Stimulated activated CD4-positive, alpha-beta T cell treated with anti-CD3 and anti-CD28 coated beads, Interleukin-12 subunit alpha, Interleukin-12 subunit beta, amount 100 ng/mL, for 4 hours (primary cell): ENCODE data around the gene BEND4.

Experiments used
- DNase-seq: peaks from one replicate; pipeline ENCODE4 v3.0.0-alpha.2; 2020

Gene BEND4

GRCh38 chr4:42101446-42101975, 50.9 kb downstream of the BEND4 start:
- DNase-seq, result no peak

GRCh38 chr4:42088386-42088785, 64.1 kb downstream of the BEND4 start:
- no peak for DNase-seq

- DNase-seq, result no peak
Measured at GRCh38 chr4:42083816-42084215, 68.6 kb downstream of the BEND4 start.

GRCh38 chr4:42080306-42080705, 72.1 kb downstream of the BEND4 start:
- no peak for DNase-seq

- no peak for DNase-seq
Measured at GRCh38 chr4:42078184-42078801, 74.2 kb downstream of the BEND4 start.

DNA sequence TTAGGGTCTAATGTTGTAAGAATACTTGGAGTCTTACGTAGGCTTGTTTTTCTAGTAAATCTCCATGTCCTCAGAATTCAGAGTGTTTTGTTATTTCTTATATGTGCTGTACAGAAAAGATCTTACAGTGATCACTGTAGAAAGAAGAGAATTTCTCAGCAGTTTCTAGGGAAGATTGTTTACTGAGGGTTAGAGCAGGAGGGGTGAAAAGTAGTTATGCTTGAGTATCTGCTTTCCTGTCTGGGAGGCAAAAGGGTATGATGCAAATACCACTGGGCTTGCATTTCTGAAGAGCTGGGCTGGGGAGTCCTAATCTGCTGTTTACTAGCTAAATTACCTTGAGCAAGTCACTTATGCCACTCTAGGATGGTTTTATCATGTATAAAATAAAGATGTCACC, 78.2 kb downstream of the BEND4 start:
- DNase-seq, result no peak

- no peak for DNase-seq
Measured at GRCh38 chr4:42070463-42070862, 82.0 kb downstream of the BEND4 start.

GRCh38 chr4:42067264-42067663, 85.2 kb downstream of the BEND4 start:
- DNase-seq, result no peak

- no peak for DNase-seq
Measured at GRCh38 chr4:42066402-42066801, 86.1 kb downstream of the BEND4 start.
